ENCODE data around the gene LETM1.

DNA sequence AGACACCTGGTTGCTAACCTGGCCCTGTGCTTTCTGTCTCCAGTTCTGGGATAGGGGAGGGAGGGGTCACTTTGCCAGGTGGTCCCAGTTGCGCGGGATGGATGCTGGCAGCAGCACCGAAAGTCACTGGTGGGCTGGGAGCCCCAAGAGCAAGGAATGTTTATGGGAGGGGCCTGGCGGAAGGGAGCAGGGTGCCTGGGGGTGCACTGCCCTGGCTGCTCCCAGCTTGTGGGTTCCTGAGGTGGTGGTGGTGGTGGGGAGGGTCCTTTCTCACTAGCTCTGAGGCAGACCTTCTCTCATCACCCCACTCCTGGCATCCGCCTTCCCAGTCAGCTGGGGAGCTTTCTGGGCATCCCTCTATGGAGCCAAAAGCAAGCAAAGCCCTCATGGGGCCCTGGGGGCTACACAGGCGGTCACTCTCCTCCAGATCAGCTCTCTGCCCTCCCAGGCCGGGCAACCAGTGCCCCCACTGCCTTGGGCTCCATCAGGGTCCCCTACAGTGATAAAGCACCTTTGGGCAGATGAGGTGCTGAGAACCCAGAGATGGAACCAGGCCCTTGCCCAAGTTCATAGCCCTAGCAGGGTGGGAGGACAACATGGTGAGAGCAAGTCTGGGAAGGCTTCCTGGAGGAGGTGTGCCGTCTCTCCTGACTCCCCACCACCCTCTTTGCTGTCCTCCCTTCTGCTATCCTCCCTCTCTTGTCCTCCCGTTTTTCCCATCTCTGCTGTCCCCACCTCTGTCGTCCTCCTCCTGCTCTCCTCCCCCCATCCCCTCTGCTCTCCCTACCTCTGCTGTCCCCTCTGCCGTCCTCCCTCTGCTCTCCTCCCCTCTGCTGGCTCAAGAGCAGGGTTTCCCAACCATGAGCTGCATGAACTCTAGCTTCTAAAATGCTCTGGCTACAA is 46.9 kb downstream of the LETM1 start:
- TF ChIP-seq, protein P1, sequence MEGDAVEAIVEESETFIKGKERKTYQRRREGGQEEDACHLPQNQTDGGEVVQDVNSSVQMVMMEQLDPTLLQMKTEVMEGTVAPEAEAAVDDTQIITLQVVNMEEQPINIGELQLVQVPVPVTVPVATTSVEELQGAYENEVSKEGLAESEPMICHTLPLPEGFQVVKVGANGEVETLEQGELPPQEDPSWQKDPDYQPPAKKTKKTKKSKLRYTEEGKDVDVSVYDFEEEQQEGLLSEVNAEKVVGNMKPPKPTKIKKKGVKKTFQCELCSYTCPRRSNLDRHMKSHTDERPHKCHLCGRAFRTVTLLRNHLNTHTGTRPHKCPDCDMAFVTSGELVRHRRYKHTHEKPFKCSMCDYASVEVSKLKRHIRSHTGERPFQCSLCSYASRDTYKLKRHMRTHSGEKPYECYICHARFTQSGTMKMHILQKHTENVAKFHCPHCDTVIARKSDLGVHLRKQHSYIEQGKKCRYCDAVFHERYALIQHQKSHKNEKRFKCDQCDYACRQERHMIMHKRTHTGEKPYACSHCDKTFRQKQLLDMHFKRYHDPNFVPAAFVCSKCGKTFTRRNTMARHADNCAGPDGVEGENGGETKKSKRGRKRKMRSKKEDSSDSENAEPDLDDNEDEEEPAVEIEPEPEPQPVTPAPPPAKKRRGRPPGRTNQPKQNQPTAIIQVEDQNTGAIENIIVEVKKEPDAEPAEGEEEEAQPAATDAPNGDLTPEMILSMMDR (conservative IDR thresholded peaks at IDR 0.05 in 1 of 2, IDR thresholded peaks at IDR 0.05 in 1 of 2; ENCODE audit: low read depth in 1 of 2, low read length in 2 of 2), result no peak
- TF ChIP-seq EZH2 (IDR thresholded peaks at IDR 0.05; ENCODE audit: low read length, missing control alignments), result no peak

Data from fibroblast of lung (primary cell).